ENCODE results near the gene SLC10A3. TPM values are rescaled to one million over a fixed set of nuclear protein-coding genes. Genes with fewer than 3 reads are reported as not detected.
A peak's percentile ranks its signal among the peaks of the same experiment; 100 is the strongest.

SLC10A3 gene
- total and polyA plus RNA-seq, 2 experiments from 2014 or later, result 29.9 to 31.1 TPM

DNA sequence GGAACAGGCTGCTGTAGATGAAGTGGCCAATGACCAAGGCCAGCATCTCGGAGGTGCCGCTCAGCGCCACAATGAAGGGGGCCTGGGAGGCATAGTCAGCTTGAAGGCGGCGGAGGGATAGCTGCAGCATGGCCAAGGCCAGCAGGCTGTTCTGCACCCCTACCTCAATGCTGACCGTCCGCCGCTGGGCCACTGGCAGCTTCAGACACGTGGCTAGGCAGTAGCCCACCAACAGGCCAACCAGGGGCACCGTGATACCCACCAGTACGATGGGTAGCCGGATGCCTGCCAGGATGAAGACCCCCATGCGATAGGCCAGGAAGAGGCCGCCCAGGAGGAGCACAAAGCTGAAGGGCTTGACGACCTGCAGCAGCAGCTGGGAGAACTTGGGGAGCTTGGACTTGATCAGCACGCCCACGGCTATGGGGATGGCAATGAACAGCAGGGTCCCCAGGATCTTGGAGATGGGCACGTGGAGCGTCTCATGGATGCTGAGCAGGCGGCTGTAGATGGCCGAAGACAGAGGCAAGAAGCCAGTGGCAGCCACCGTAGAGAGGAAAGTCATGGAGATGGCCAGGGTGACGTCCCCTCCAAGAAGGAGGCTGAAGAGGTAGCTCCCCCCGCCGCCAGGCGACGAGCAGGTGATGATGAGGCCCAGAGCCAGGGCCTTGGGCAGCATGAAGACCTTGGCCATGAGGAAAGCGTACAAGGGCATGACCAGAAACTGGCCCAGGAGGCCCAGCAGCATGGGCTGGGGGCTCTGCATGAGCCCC lies 2.7 kb downstream of the SLC10A3 start:
- no peaks in the 10 kb centered on the region for H3K36me3 ChIP-seq
- TF ChIP-seq, protein P1, sequence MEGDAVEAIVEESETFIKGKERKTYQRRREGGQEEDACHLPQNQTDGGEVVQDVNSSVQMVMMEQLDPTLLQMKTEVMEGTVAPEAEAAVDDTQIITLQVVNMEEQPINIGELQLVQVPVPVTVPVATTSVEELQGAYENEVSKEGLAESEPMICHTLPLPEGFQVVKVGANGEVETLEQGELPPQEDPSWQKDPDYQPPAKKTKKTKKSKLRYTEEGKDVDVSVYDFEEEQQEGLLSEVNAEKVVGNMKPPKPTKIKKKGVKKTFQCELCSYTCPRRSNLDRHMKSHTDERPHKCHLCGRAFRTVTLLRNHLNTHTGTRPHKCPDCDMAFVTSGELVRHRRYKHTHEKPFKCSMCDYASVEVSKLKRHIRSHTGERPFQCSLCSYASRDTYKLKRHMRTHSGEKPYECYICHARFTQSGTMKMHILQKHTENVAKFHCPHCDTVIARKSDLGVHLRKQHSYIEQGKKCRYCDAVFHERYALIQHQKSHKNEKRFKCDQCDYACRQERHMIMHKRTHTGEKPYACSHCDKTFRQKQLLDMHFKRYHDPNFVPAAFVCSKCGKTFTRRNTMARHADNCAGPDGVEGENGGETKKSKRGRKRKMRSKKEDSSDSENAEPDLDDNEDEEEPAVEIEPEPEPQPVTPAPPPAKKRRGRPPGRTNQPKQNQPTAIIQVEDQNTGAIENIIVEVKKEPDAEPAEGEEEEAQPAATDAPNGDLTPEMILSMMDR (IDR thresholded peaks at IDR 0.05; ENCODE audit: low read depth, low read length), result no peak

DNA sequence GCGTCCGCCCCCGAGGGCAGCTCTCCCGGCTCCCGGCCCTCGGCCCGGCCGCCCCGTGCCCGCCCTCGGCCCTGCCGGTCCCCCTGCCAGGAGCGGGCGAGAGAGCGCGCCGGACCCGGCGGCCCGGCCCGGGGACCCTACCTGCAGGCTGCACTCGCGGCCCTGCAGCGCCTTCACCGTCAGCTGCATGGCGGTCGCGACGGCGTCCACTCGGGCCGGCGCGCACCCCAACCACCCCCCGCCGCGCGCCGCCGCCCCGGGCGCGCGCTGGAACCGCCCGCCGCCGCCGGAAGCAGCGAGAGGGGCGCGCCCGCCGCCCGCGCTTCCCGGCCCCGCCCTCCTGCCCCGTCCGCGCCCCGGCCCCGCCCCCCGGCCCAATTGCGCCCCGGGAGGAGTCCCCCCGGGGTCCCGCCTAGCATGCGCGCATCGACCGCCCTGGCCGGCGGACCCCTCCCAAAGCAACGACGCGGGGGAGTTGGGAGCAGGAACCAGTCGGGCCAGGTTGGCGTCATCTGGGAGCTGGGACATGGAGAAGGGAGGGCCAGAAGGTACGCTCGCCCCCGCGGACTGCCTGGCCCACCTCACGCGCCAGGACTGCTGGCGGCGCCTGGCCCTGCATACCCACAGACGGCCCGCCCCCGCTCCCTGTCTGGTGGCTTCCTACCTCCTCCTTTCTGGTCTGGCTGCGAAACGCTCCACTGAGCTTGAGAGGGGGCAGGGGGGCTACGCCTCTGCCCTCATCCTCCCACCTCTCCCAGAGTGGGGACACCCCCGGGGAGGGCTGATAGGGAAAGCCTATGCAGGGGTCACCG lies 3.8 kb downstream of the SLC10A3 start, which contains the start of gene UBL4A:
TSS of gene UBL4A (minus strand) at position 220 of the 812 bp plus-strand sequence. CDS start at position 189, 31 bp downstream.
- Histone ChIP-seq H3K4me3 (peak within 1 kb of the TSS; percentile 62), H3K27me3 (no peaks in the 10 kb centered on the region), H3K36me3 (no peaks in the 10 kb centered on the region), H3K4me1 (ENCODE audit: low read depth) (peaks cover 2% of the 10 kb centered on the region), H3K9me3 (ENCODE audit: low read depth) (no peaks in the 10 kb centered on the region), H3K27ac (peak within 1 kb of the TSS; percentile 34)
- TF ChIP-seq, protein P1 (IDR thresholded peaks at IDR 0.05; ENCODE audit: low read depth, low read length), result no peak
- peak; percentile 59 to 75 for DNase-seq (ENCODE audit: low read depth in 1 of 2, low spot score in 1 of 2)

More for the DNA sequence above, 2.7 kb downstream of the SLC10A3 start:
- Histone ChIP-seq H3K4me3 (no peak overlapping the region), H3K9me3 (ENCODE audit: low read depth) (no peaks in the 10 kb centered on the region), H3K27me3 (no peaks in the 10 kb centered on the region), H3K27ac (no peak overlapping the region), H3K4me1 (ENCODE audit: low read depth) (peaks cover 2% of the 10 kb centered on the region)
- no peak for DNase-seq (ENCODE audit: low read depth in 1 of 2, low spot score in 1 of 2)

DNA sequence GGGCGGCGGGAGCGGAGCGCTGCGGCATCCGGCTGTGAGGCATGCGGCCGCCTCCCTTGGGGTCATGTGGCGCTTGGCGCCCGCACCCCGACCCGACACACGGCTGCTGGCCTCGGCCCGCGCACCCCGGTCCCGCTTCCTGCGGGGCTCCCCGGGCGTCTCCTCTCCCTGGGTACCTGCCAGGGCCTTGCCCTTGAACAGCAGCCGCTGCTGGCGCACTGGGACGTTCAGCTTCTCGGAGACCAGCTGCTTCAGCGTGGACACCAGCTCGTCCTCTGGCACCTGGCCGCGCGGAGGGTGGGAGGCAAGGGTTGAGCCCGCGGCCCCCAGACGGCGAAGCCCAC lies 4.4 kb downstream of the SLC10A3 start:
- peak overlapping the region; percentile 62 for H3K4me3 ChIP-seq

DNA sequence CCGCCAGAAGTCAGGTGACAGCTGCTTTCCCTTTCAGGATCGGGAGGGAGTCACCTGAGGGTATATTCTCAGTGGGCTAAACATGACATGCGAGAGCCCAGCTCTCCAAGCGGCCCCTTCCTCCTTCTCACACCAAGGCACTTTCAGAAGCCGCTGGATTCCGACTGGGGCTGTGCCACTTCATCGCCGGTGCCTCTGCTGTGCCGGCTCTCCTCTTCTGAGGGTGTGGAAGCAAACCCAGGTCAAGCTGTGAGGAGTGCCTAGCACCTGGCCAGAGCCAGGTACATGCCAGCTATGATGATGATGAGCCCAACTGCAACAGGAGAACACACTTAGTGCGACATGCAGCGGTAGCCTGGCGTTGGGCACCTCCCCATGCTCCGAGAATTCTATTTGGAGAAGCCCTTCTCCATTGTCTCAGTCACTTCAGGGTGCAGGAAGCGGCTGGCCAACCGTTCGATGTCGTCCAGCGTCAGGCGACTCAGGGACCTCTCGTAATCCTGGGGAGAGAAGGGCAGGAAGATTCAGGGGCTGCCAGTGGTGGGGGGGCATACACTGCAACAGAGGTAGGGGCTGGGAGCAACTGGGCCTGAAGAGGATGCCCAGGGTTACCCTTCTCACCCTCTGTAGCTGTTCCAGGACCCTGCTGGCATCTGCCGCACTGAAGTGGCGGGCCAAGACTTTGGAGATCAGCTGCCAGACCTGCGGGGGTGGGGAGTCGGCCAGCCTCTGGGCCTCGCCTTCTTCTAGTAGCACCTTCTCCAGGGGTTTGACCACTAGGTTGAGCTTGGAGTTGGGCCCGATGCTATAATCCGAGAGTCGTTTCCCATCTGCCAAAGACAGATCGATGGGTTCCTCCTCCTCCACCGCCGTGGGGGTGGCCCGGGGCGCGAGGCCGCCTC lies 5.0 kb downstream of the SLC10A3 start:
- no peak for DNase-seq (ENCODE audit: low read depth in 1 of 2, low spot score in 1 of 2)
- Histone ChIP-seq H3K27me3 (no peaks in the 10 kb centered on the region), H3K4me3 (peak overlapping the region; percentile 62), H3K9me3 (ENCODE audit: low read depth) (no peaks in the 10 kb centered on the region), H3K36me3 (no peaks in the 10 kb centered on the region), H3K4me1 (ENCODE audit: low read depth) (peaks cover 2% of the 10 kb centered on the region), H3K27ac (no peak overlapping the region)
- TF ChIP-seq, protein P1 (IDR thresholded peaks at IDR 0.05; ENCODE audit: low read depth, low read length), result no peak

More for the DNA sequence above, 4.4 kb downstream of the SLC10A3 start:
- no peak overlapping the region for H3K27ac ChIP-seq
- DNase-seq (ENCODE audit: low read depth in 1 of 2, low spot score in 1 of 2), result peak in 1 of 2 donors; percentile 14
- H3K36me3 ChIP-seq, result no peaks in the 10 kb centered on the region
- no peaks in the 10 kb centered on the region for H3K27me3 ChIP-seq
- TF ChIP-seq, protein P1 (IDR thresholded peaks at IDR 0.05; ENCODE audit: low read depth, low read length), result no peak
- H3K4me1 ChIP-seq (ENCODE audit: low read depth), result peaks cover 2% of the 10 kb centered on the region
- H3K9me3 ChIP-seq (ENCODE audit: low read depth), result no peaks in the 10 kb centered on the region

Data from cardiac muscle cell (in vitro differentiated cells and primary cell).